Nephron progenitor cell (in vitro differentiated cells): ENCODE measurements around the gene RFTN1.

Source experiments
- DNase-seq: peaks from one replicate; pipeline ENCODE4 v3.0.0; 2021
- H3K27ac Mint-ChIP-seq: 2 replicates; pipeline ENCODE4 v1.8.0; 2021; ENCODE audit warnings: mild to moderate bottlenecking, moderate library complexity, mixed read lengths
- H3K27me3 Mint-ChIP-seq: 2 replicates; pipeline ENCODE4 v1.8.0; 2021; ENCODE audit warnings: mild to moderate bottlenecking, low read depth, mixed read lengths; ENCODE audit not compliant: poor library complexity
- H3K36me3 Mint-ChIP-seq: 2 replicates; pipeline ENCODE4 v1.8.0; 2021; ENCODE audit warnings: low read depth, mixed read lengths
- H3K4me1 Mint-ChIP-seq: 2 replicates; pipeline ENCODE4 v1.8.0; 2021; ENCODE audit warnings: mixed read lengths
- H3K4me3 Mint-ChIP-seq: 2 replicates; pipeline ENCODE4 v1.8.0; 2021; ENCODE audit warnings: mild to moderate bottlenecking, moderate library complexity, mixed read lengths
- H3K9me3 Mint-ChIP-seq: 2 replicates; pipeline ENCODE4 v1.8.0; 2021; ENCODE audit warnings: mild to moderate bottlenecking, moderate library complexity, mixed read lengths
- TF ChIP-seq, protein P1 (sequence below): fragments of 200-600 bp; sonication (generic); IDR thresholded peaks from 2 replicates; pipeline ENCODE4 v1.5.0; 2021; ENCODE audit warnings: antibody characterized with exemption

The RFTN1 gene

DNA sequence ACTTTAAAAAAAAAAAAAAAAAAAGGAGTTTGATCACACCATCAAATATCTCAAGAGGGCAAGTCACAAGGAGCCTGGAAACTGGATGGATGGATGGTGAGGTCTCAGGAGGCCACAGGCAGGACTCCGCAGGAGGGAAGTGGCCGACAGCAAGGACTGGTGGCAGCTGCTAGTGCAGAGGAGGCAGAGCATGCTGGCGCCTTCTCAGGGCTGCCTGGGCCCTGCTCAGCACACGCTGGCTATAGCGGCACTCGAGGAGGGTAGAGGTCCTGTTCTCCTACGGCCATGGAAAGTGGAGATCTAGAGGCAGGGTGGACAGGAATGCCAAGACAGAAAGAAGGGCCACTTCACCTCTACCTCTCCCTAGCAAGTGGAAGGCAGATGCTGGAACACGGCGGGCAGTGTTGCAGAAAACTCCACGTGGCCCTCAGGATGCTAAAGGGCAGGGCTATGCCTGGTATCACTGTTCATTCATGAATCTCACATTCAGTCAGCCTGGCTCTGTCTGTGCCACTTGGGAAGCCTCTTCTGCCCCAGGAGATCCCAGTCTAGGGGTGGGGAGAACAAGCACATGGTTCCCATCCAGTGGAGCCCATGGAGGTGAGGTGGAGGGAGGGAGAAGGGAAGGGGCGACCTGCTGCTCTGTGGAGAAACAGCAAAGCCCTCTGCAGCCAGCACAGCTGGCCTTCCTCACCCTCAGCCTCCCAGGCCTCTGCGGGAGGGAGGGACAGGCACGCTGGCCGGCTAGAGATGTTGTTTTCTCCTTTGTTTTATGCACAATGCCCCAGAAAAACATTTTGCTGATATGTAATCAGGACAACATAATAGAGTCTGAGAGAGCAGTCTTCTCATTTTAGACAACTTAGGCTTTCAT, 177.5 kb downstream of the RFTN1 start:
- H3K4me3 Mint-ChIP-seq = no peak overlapping the region
- H3K4me1 Mint-ChIP-seq = peaks cover 25% of the 10 kb centered on the region
- no peak for DNase-seq
- TF ChIP-seq, protein P1, sequence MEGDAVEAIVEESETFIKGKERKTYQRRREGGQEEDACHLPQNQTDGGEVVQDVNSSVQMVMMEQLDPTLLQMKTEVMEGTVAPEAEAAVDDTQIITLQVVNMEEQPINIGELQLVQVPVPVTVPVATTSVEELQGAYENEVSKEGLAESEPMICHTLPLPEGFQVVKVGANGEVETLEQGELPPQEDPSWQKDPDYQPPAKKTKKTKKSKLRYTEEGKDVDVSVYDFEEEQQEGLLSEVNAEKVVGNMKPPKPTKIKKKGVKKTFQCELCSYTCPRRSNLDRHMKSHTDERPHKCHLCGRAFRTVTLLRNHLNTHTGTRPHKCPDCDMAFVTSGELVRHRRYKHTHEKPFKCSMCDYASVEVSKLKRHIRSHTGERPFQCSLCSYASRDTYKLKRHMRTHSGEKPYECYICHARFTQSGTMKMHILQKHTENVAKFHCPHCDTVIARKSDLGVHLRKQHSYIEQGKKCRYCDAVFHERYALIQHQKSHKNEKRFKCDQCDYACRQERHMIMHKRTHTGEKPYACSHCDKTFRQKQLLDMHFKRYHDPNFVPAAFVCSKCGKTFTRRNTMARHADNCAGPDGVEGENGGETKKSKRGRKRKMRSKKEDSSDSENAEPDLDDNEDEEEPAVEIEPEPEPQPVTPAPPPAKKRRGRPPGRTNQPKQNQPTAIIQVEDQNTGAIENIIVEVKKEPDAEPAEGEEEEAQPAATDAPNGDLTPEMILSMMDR = no peak
- H3K27ac Mint-ChIP-seq = peak overlapping the region; percentile 79
- peaks cover 39% of the 10 kb centered on the region for H3K9me3 Mint-ChIP-seq
- peaks cover 67% of the 10 kb centered on the region for H3K36me3 Mint-ChIP-seq
- no peaks in the 10 kb centered on the region for H3K27me3 Mint-ChIP-seq

DNA sequence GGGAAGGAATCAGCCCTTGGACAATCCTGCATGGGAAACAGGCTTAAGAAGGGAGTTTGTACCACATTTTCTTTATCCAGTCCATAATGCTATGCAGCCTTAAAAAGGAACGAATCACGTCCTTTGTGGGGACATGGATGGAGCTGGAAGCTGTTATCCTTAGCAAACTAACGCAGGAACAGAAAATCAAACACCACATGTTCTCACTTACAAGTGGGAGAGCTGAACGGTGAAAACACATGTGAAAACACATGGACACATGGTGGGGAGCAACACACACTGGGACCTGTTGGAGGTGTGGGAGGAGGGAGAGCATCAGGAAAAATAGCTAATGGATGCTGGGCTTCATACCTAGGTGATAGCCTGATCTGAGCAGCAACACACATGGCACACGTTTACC, 178.2 kb downstream of the RFTN1 start:
- peaks cover 30% of the 10 kb centered on the region for H3K4me1 Mint-ChIP-seq
- TF ChIP-seq, protein P1 = no peak
- no peak overlapping the region for H3K27ac Mint-ChIP-seq
- H3K36me3 Mint-ChIP-seq = peaks cover 74% of the 10 kb centered on the region
- no peak overlapping the region for H3K4me3 Mint-ChIP-seq
- no peak for DNase-seq
- H3K27me3 Mint-ChIP-seq = no peaks in the 10 kb centered on the region
- H3K9me3 Mint-ChIP-seq = peaks cover 46% of the 10 kb centered on the region

DNA sequence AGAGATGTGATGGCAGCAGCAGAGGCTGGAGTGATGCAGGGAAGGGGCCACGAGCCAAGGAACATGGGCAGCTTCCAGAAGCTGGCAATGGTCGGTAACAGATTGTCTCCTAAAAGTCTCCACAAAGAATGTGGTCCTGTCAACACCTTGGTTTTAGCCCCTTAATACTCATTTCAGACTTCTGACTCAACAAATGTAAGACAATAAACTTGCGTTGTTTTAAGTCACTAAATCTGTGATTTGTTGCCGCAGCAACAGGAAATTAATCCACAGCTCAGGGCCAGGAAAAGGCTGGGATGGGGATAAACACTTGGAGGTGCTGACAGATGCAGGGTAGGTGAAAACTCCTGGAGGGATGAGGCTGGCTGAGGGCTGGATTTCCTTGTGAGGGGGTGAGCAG, 178.6 kb downstream of the RFTN1 start:
- H3K4me3 Mint-ChIP-seq = no peak overlapping the region

DNA sequence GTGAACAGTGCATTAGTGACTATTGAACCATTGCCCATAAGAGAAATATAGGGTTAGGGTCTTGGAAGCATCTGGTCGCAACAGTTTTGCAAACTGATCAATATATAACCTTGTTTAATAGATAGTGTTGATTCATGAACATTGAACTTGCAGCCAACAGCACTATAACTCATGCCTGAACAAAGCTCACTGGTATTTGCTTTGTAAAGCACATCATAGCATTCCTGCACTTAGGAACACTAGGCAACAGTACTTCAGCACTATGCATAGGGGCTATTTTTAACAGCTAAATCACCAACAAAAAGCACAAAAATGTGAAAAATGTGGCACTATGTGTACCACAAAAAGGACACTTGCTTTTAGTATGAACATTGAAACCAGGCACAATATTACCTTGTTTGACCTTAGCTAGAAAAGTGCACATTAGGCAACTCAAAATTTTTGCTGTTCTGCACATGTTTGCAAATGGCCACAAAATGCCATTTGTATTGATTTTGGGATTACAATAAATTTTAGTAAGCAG, 180.5 kb downstream of the RFTN1 start:
- H3K27me3 Mint-ChIP-seq = no peaks in the 10 kb centered on the region
- no peak overlapping the region for H3K27ac Mint-ChIP-seq
- no peak overlapping the region for H3K4me3 Mint-ChIP-seq
- DNase-seq = no peak
- peaks cover 81% of the 10 kb centered on the region for H3K36me3 Mint-ChIP-seq
- TF ChIP-seq, protein P1 = no peak
- H3K4me1 Mint-ChIP-seq = peaks cover 36% of the 10 kb centered on the region
- H3K9me3 Mint-ChIP-seq = peaks cover 63% of the 10 kb centered on the region

More for the DNA sequence above, 178.6 kb downstream of the RFTN1 start:
- peaks cover 50% of the 10 kb centered on the region for H3K9me3 Mint-ChIP-seq
- TF ChIP-seq, protein P1 = no peak
- peaks cover 74% of the 10 kb centered on the region for H3K36me3 Mint-ChIP-seq
- H3K4me1 Mint-ChIP-seq = peaks cover 35% of the 10 kb centered on the region
- H3K27ac Mint-ChIP-seq = no peak overlapping the region
- H3K27me3 Mint-ChIP-seq = no peaks in the 10 kb centered on the region
- no peak for DNase-seq

DNA sequence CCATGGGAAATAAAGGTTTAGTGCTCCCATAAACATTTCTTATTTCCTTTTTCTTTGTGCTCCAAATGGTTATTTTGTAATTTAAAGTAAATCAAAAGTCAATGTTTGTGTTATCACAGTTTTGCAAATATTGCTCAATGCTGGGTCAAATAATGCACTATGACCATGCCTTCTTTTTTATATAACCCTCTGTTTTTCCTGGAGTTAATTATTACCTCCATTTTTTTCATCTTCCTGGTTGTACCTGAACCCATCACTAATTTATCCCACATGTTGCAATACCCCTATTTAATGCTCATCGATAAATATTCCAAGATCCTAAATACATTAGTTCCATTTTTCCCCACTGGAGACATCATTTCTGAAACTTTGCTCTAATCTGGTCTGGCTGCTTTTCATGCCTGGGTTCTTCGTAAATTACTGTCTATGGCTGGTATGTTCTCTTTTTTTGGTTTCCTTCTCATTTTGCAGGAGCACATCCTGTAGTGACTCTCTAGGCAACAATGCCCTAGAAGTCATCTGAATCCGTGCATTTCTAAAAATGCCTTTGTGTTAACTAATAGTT, 182.1 kb downstream of the RFTN1 start:
- Mint-ChIP-seq H3K27ac (no peak overlapping the region), H3K9me3 (peaks cover 63% of the 10 kb centered on the region), H3K27me3 (no peaks in the 10 kb centered on the region), H3K4me3 (no peak overlapping the region), H3K36me3 (peaks cover 81% of the 10 kb centered on the region), H3K4me1 (peaks cover 33% of the 10 kb centered on the region)
- no peak for DNase-seq
- TF ChIP-seq, protein P1 = no peak
